SKM-1 (cell line): ENCODE results near the gene PRKCE.

ENCODE experiments used
- DNase-seq: peaks from one replicate; lab custom pipeline; 2025; ENCODE audit not compliant: unreplicated experiment; lab: John Stamatoyannopoulos, UW

The PRKCE gene

GRCh38 chr2:45664635-45665261 lies 13.3 kb downstream of the PRKCE start:
- DNase-seq: no peak

- no peak for DNase-seq
These were observed 17.0 kb downstream of the PRKCE start for GRCh38 chr2:45668509-45668908.

GRCh38 chr2:45669032-45669486 lies 17.6 kb downstream of the PRKCE start:
- DNase-seq: no peak

GRCh38 chr2:45670646-45671045 lies 19.2 kb downstream of the PRKCE start:
- no peak for DNase-seq

- DNase-seq: no peak
These were observed 20.7 kb downstream of the PRKCE start for GRCh38 chr2:45672138-45672537.

- DNase-seq: no peak
These were observed 22.8 kb downstream of the PRKCE start for GRCh38 chr2:45674035-45674816.

GRCh38 chr2:45675263-45675812 lies 23.9 kb downstream of the PRKCE start:
- DNase-seq: no peak

- DNase-seq: no peak
These were observed 24.6 kb downstream of the PRKCE start for GRCh38 chr2:45676088-45676487.

- DNase-seq: no peak
These were observed 27.4 kb downstream of the PRKCE start for GRCh38 chr2:45678791-45679348.

GRCh38 chr2:45680351-45680967 lies 29.0 kb downstream of the PRKCE start:
- no peak for DNase-seq

- DNase-seq: no peak
These were observed 30.2 kb downstream of the PRKCE start for GRCh38 chr2:45681675-45682074.

GRCh38 chr2:45683292-45683691 lies 31.8 kb downstream of the PRKCE start:
- DNase-seq: no peak

GRCh38 chr2:45684756-45685155 lies 33.3 kb downstream of the PRKCE start:
- DNase-seq: no peak

GRCh38 chr2:45685260-45685659 lies 33.8 kb downstream of the PRKCE start:
- DNase-seq: no peak

- DNase-seq: no peak
These were observed 36.5 kb downstream of the PRKCE start for GRCh38 chr2:45687964-45688363.

- peak; percentile 38 for DNase-seq
These were observed 37.2 kb downstream of the PRKCE start for GRCh38 chr2:45688479-45689298.

GRCh38 chr2:45690231-45690630 lies 38.8 kb downstream of the PRKCE start:
- no peak for DNase-seq

GRCh38 chr2:45691171-45691999 lies 39.9 kb downstream of the PRKCE start:
- no peak for DNase-seq

- no peak for DNase-seq
These were observed 41.1 kb downstream of the PRKCE start for GRCh38 chr2:45692566-45692965.
